H9 (cell line): ENCODE measurements around the gene AASS. TPM values are rescaled to one million over a fixed set of nuclear protein-coding genes. Genes with fewer than 3 reads are reported as not detected.

ENCODE experiments used
- DNase-seq: peaks from one replicate; pipeline ENCODE4 v3.0.0-alpha.2; 2017
- H2AFZ ChIP-seq: one replicate; pipeline ENCODE4 v1.6.1; 2013; ENCODE audit warnings: mild to moderate bottlenecking, low read length, control low read depth, moderate library complexity
- H2AK5ac ChIP-seq: 2 replicates; pipeline ENCODE4 v1.6.1; 2013; ENCODE audit warnings: low read length, control low read depth, mixed read lengths; ENCODE audit not compliant: insufficient read length
- H2BK120ac ChIP-seq: one replicate; pipeline ENCODE4 v1.6.1; 2013; ENCODE audit warnings: low read depth, mild to moderate bottlenecking, low read length, control low read depth, inconsistent platforms; ENCODE audit not compliant: poor library complexity, severe bottlenecking
- H2BK12ac ChIP-seq: 2 replicates; pipeline ENCODE4 v1.6.1; 2013; ENCODE audit warnings: low read length, control low read depth, mixed read lengths, low read depth; ENCODE audit not compliant: insufficient read length
- H2BK15ac ChIP-seq: 2 replicates; pipeline ENCODE4 v1.6.1; 2013; ENCODE audit warnings: low read depth, low read length, control low read depth
- H2BK20ac ChIP-seq: one replicate; pipeline ENCODE4 v1.6.1; 2013; ENCODE audit warnings: low read depth, mild to moderate bottlenecking, low read length, control low read depth, inconsistent platforms; ENCODE audit not compliant: poor library complexity, severe bottlenecking
- H2BK5ac ChIP-seq: 2 replicates; pipeline ENCODE4 v1.6.1; 2013; ENCODE audit warnings: low read length, control low read depth, mixed read lengths; ENCODE audit not compliant: insufficient read length
- H3K14ac ChIP-seq: 2 replicates; pipeline ENCODE4 v1.6.1; 2013; ENCODE audit warnings: low read length, control low read depth; ENCODE audit not compliant: insufficient read depth
- H3K18ac ChIP-seq: 2 replicates; pipeline ENCODE4 v1.6.1; 2013; ENCODE audit warnings: low read depth, mild to moderate bottlenecking, mixed read lengths, low read length, control low read depth; ENCODE audit not compliant: insufficient read length
- H3K23ac ChIP-seq: 2 replicates; pipeline ENCODE4 v1.6.1; 2013; ENCODE audit warnings: low read length, control low read depth, mixed read lengths, low read depth; ENCODE audit not compliant: insufficient read length
- H3K23me2 ChIP-seq: 2 replicates; pipeline ENCODE4 v1.6.1; 2013; ENCODE audit warnings: low read depth, mild to moderate bottlenecking, mixed read lengths, low read length, control low read depth; ENCODE audit not compliant: insufficient read length, poor library complexity, severe bottlenecking
- H3K27ac ChIP-seq: 2 replicates; pipeline ENCODE4 v1.5.1; 2013; ENCODE audit warnings: low read length, control low read depth, mixed read lengths, low read depth; ENCODE audit not compliant: insufficient read length
- H3K27me3 ChIP-seq: 2 replicates; pipeline ENCODE4 v1.6.1; 2013; ENCODE audit warnings: low read length, control low read depth, inconsistent platforms; ENCODE audit not compliant: insufficient read depth
- H3K4ac ChIP-seq: 2 replicates; pipeline ENCODE4 v1.6.1; 2013; ENCODE audit warnings: low read depth, mild to moderate bottlenecking, control low read depth, inconsistent platforms, low read length, moderate library complexity
- H3K4me1 ChIP-seq: 2 replicates; pipeline ENCODE4 v1.6.1; 2013; ENCODE audit warnings: low read length, control low read depth, inconsistent platforms; ENCODE audit not compliant: insufficient read depth
- H3K4me2 ChIP-seq: 2 replicates; pipeline ENCODE4 v1.6.1; 2013; ENCODE audit warnings: low read length, control low read depth, mixed read lengths; ENCODE audit not compliant: insufficient read length, insufficient read depth
- H3K56ac ChIP-seq: 2 replicates; pipeline ENCODE4 v1.6.1; 2013; ENCODE audit warnings: low read depth, mild to moderate bottlenecking, mixed read lengths, low read length, control low read depth; ENCODE audit not compliant: insufficient read length
- H3K79me1 ChIP-seq: 2 replicates; pipeline ENCODE4 v1.6.1; 2013; ENCODE audit warnings: low read depth, mild to moderate bottlenecking, moderate library complexity, low read length, control low read depth, inconsistent platforms; ENCODE audit not compliant: insufficient read depth, poor library complexity, severe bottlenecking
- H3K79me2 ChIP-seq: 2 replicates; pipeline ENCODE4 v1.6.1; 2013; ENCODE audit warnings: low read length, control low read depth, inconsistent platforms; ENCODE audit not compliant: insufficient read depth
- H3K9ac ChIP-seq: 2 replicates; pipeline ENCODE4 v1.6.1; 2013; ENCODE audit warnings: low read length, control low read depth, mixed read lengths; ENCODE audit not compliant: insufficient read length; ENCODE audit errors: extremely low read depth
- H3K9me3 ChIP-seq: one replicate; pipeline ENCODE4 v1.6.1; 2013; ENCODE audit warnings: low read depth, low read length, inconsistent platforms; ENCODE audit not compliant: control insufficient read depth
- H3T11ph ChIP-seq: one replicate; pipeline ENCODE4 v1.6.1; 2013; ENCODE audit warnings: mild to moderate bottlenecking, low read length, control low read depth, inconsistent platforms
- H4K20me1 ChIP-seq: one replicate; pipeline ENCODE4 v1.6.1; 2013; ENCODE audit not compliant: control insufficient read depth, insufficient read length, insufficient read depth
- H4K5ac ChIP-seq: 2 replicates; pipeline ENCODE4 v1.6.1; 2013; ENCODE audit warnings: low read depth, mild to moderate bottlenecking, mixed read lengths, low read length, control low read depth; ENCODE audit not compliant: insufficient read length
- H4K8ac ChIP-seq: replicated peaks from 2 replicates; pipeline ENCODE4 v1.6.1; 2013; ENCODE audit warnings: low read length, control low read depth, mixed read lengths, low read depth; ENCODE audit not compliant: insufficient read length
- H4K91ac ChIP-seq: 2 replicates; pipeline ENCODE4 v1.6.1; 2013; ENCODE audit warnings: low read depth, mild to moderate bottlenecking, moderate library complexity, mixed read lengths, low read length, control low read depth; ENCODE audit not compliant: insufficient read length
- H3K27ac Mint-ChIP-seq, 3 experiments: 2 replicates in 2 of 3; 3 replicates in 1 of 3; pipeline ENCODE4 v1.8.0; 2020 to 2021; ENCODE audit warnings: mixed read lengths in 3 of 3, mild to moderate bottlenecking in 1 of 3, moderate library complexity in 1 of 3
- H3K27me3 Mint-ChIP-seq: 2 replicates; pipeline ENCODE4 v1.8.0; 2021; ENCODE audit warnings: low read depth, mild to moderate bottlenecking, moderate library complexity, mixed read lengths
- H3K36me3 Mint-ChIP-seq, 3 experiments: 2 replicates in 2 of 3; 3 replicates in 1 of 3; pipeline ENCODE4 v1.8.0; 2020 to 2021; ENCODE audit warnings: low read depth in 3 of 3, mixed read lengths in 3 of 3; ENCODE audit not compliant: insufficient read depth in 1 of 3
- H3K4me1 Mint-ChIP-seq, 2 experiments: 2 replicates each; pipeline ENCODE4 v1.8.0; 2020; ENCODE audit warnings: mixed read lengths in 2 of 2
- H3K4me3 Mint-ChIP-seq, 2 experiments: 2 replicates in 1 of 2; 3 replicates in 1 of 2; pipeline ENCODE4 v1.8.0; 2020 to 2021; ENCODE audit warnings: mild to moderate bottlenecking in 2 of 2, mixed read lengths in 2 of 2, moderate library complexity in 1 of 2
- H3K9me3 Mint-ChIP-seq, 2 experiments: 2 replicates in 1 of 2; 3 replicates in 1 of 2; pipeline ENCODE4 v1.8.0; 2020; ENCODE audit warnings: mild to moderate bottlenecking in 2 of 2, mixed read lengths in 2 of 2, moderate library complexity in 1 of 2
- CTCF ChIP-seq: fragments of 200-600 bp; sonication (generic); conservative IDR thresholded peaks from 3 replicates; pipeline ENCODE4 v1.8.0; 2021; ENCODE audit warnings: antibody characterized with exemption, mild to moderate bottlenecking
- WGBS: extraction: QIAGEN DNeasy Blood & Tissue Kit; methylation state at CpG from one replicate; pipeline ENCODE4 v1.1.7; 2013; ENCODE audit warnings: missing lambda C conversion rate, low lambda C conversion rate, mixed read lengths; ENCODE audit not compliant: insufficient read length; ENCODE audit errors: extremely low coverage; 5-methylcytosine and 5-hydroxymethylcytosine counted together
- total RNA-seq: library from RNA; stranded (reverse); gene quantifications from 2 replicates; pipeline ENCODE4 v1.2.1, GENCODE V29; 2021

AASS gene
- total RNA-seq, 1 experiment from 2014 or later, result 398 TPM

- Histone ChIP-seq H4K91ac (no peak overlapping the region), H3K9me3 (no peaks in the 10 kb centered on the region), H3K27me3 (no peaks in the 10 kb centered on the region), H3K9ac (no peak overlapping the region), H4K5ac (no peak overlapping the region), H3K23me2 (no peaks in the 10 kb centered on the region), H3K4ac (no peak overlapping the region), H2BK120ac (no peak overlapping the region), H3K18ac (no peak overlapping the region), H3K4me2 (no peak overlapping the region), H3K23ac (no peak overlapping the region), H3K79me1 (no peaks in the 10 kb centered on the region), H3K4me1 (no peaks in the 10 kb centered on the region; the same call in 1 of the 2 replicates), H2AK5ac (no peak overlapping the region), H3K79me2 (no peaks in the 10 kb centered on the region), H3T11ph (no peak overlapping the region), H2BK12ac (no peak overlapping the region), H2AFZ (no peak overlapping the region), H4K20me1 (no peaks in the 10 kb centered on the region), H3K14ac (no peak overlapping the region), H3K56ac (no peak overlapping the region), H4K8ac (no peak overlapping the region), H3K27ac (no peak overlapping the region), H2BK5ac (no peak overlapping the region), H2BK20ac (no peak overlapping the region), H2BK15ac (no peak overlapping the region)
- no peak overlapping the region for H3K4me3 Mint-ChIP-seq
- DNase-seq, result no peak
- H3K36me3 Mint-ChIP-seq, result no peaks in the 10 kb centered on the region; a peak in 2 of 7 replicates
- H3K9me3 Mint-ChIP-seq, result no peaks in the 10 kb centered on the region
- TF ChIP-seq CTCF, result no peak
- H3K27ac Mint-ChIP-seq, result peak overlapping the region in 2 of 3 experiments; percentile 2 to 26; a peak in 3 of 7 replicates
- H3K27me3 Mint-ChIP-seq, result no peaks in the 10 kb centered on the region
- no CpG with 5 or more reads among the region's 2 CpGs for WGBS
- H3K4me1 Mint-ChIP-seq, result no peaks in the 10 kb centered on the region
Measured at GRCh38 chr7:122027058-122027457, 117.0 kb downstream of the AASS start.

Other genes starting within 250 kb of the AASS start
- gene FEZF1, start 160.5 kb upstream of the AASS start, total RNA-seq, result 37.8 and 41.5 TPM in 2 replicates